Bronchial epithelial cell (primary cell): Measurements from ENCODE around the gene EMC10. TPM values are rescaled to one million over a fixed set of nuclear protein-coding genes. Genes with fewer than 3 reads are reported as not detected.

Source experiments
- DNase-seq: peaks from one replicate; pipeline ENCODE4 v3.0.0-alpha.2; 2010; ENCODE audit warnings: low read depth
- FAIRE-seq: peaks from 2 replicates; lab custom pipeline; 2011; peaks lifted over from hg19 to GRCh38; lab: Jason Lieb, UNC
- H3K27me3 ChIP-seq: 2 replicates; pipeline ENCODE4 v1.5.1; 2011; ENCODE audit warnings: low read length; ENCODE audit not compliant: control insufficient read depth, insufficient read depth
- H3K36me3 ChIP-seq: 2 replicates; pipeline ENCODE4 v1.5.1; 2011; ENCODE audit warnings: low read length; ENCODE audit not compliant: control insufficient read depth, insufficient read depth
- H3K4me3 ChIP-seq: 2 replicates; pipeline ENCODE4 v1.5.1; 2011; ENCODE audit warnings: mild to moderate bottlenecking, low read depth, low read length, control low read depth
- CTCF ChIP-seq: IDR thresholded peaks from 2 replicates; pipeline ENCODE4 v1.5.1; 2011; ENCODE audit warnings: mild to moderate bottlenecking, moderate library complexity, low read length, control low read depth, inconsistent platforms; ENCODE audit not compliant: insufficient read depth, severe bottlenecking
- total RNA-seq: library from RNA; depleted of rRNA; stranded (reverse); fragments of >200 nt; gene quantifications from 2 replicates; pipeline ENCODE4 v1.2.1, GENCODE V29; 2014

Gene EMC10
- total RNA-seq, 1 donor from 2014 or later, result 24.7 TPM

GRCh38 chr19:50505856-50506611, 29.7 kb downstream of the EMC10 start:
- FAIRE-seq (no peak), DNase-seq (no peak)
- no peak for TF ChIP-seq CTCF
- Histone ChIP-seq H3K36me3 (no peaks in the 10 kb centered on the region), H3K4me3 (no peak overlapping the region), H3K27me3 (no peaks in the 10 kb centered on the region)

- no peak for FAIRE-seq
- H3K36me3 ChIP-seq, result no peaks in the 10 kb centered on the region
- no peak for TF ChIP-seq CTCF
Measured at GRCh38 chr19:50506700-50507099, 30.4 kb downstream of the EMC10 start.

GRCh38 chr19:50507376-50507775, 31.1 kb downstream of the EMC10 start:
- FAIRE-seq, result no peak
- TF ChIP-seq CTCF, result no peak
- DNase-seq, result no peak
- Histone ChIP-seq H3K36me3 (no peaks in the 10 kb centered on the region), H3K27me3 (no peaks in the 10 kb centered on the region), H3K4me3 (no peak overlapping the region)

More at GRCh38 chr19:50506700-50507099, 30.4 kb downstream of the EMC10 start:
- no peak for DNase-seq
- Histone ChIP-seq H3K27me3 (no peaks in the 10 kb centered on the region), H3K4me3 (no peak overlapping the region)

GRCh38 chr19:50508843-50509190, 32.5 kb downstream of the EMC10 start:
- Histone ChIP-seq H3K4me3 (no peak overlapping the region), H3K36me3 (no peaks in the 10 kb centered on the region), H3K27me3 (no peaks in the 10 kb centered on the region)
- TF ChIP-seq CTCF, result no peak
- FAIRE-seq (no peak), DNase-seq (no peak)

DNA sequence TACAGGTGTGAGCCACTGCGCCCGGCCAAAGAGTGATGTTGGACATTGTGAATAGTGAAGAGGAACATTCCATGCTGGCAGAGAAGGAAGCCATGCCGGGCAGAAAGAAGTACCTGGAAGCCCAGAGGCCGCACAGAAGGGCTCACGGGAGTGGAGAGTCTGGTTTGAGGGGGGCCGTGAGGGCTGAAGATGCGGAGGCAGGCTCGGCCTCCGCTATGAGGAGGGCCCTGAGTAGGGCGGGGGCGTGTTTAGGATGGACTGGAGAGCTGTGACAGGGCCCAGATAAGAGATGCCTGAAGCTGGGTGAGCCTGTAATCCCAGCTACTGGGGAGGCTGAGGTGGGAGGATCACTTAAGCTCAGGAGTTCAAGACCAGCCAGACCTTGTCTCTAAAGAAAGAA, 33.1 kb downstream of the EMC10 start:
- FAIRE-seq (no peak), DNase-seq (no peak)
- no peaks in the 10 kb centered on the region for H3K36me3 ChIP-seq
- H3K27me3 ChIP-seq, result no peaks in the 10 kb centered on the region
- TF ChIP-seq CTCF, result no peak
- H3K4me3 ChIP-seq, result no peak overlapping the region

- no peak for FAIRE-seq
Measured at GRCh38 chr19:50510121-50510670, 33.9 kb downstream of the EMC10 start.

More at GRCh38 chr19:50510121-50510670, 33.9 kb downstream of the EMC10 start:
- no peak for TF ChIP-seq CTCF
- Histone ChIP-seq H3K36me3 (no peaks in the 10 kb centered on the region), H3K27me3 (no peaks in the 10 kb centered on the region), H3K4me3 (peak overlapping the region; percentile 70)
- DNase-seq, result no peak
